ENCODE results near the gene PAM16. TPM values are rescaled to one million over a fixed set of nuclear protein-coding genes. Genes with fewer than 3 reads are reported as not detected.

Gene PAM16
- total and polyA plus RNA-seq, 2 of the 8 experiments (the other 6 are each of a cell fraction or from before 2014, with no cell fraction given) = 78.3 to 198 TPM

DNA sequence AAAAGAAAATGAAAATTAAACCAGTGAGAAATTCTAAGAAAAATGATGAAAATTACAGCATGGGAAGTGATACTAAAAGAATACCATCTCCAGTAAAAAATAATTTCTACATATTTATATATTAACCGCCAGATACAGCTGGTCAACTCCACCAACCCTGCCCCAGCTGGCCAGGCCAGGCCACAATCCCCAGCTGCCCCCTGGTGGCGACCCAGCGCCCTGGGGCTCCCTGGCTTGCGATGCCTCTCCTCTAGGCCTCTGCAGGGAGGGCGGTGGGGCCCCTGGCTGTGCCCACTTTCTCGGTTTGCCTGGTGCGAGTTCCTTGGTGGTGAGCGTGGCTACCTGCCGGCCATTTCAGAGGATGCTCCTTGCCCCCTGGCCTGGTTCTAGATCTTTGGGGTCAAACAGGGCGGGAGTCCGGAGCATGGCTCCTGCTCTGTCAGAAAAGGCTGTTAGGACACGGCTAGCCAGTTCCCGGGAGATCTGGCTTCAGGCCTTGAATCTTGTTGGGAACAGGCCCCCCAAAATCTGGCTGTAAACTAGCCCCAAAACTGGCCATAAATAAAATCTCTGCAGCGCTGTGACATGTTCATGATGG is 20.7 kb downstream of the PAM16 start (continued):
- TF ChIP-seq, protein P1, sequence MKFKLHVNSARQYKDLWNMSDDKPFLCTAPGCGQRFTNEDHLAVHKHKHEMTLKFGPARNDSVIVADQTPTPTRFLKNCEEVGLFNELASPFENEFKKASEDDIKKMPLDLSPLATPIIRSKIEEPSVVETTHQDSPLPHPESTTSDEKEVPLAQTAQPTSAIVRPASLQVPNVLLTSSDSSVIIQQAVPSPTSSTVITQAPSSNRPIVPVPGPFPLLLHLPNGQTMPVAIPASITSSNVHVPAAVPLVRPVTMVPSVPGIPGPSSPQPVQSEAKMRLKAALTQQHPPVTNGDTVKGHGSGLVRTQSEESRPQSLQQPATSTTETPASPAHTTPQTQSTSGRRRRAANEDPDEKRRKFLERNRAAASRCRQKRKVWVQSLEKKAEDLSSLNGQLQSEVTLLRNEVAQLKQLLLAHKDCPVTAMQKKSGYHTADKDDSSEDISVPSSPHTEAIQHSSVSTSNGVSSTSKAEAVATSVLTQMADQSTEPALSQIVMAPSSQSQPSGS (IDR thresholded peaks at IDR 0.05; ENCODE audit: low read length) = no peak
- TF ChIP-seq SIX5 (IDR thresholded peaks at IDR 0.05; ENCODE audit: low read depth, low read length) = no peak
- TF ChIP-seq MAX (IDR thresholded peaks at IDR 0.05) = no peak
- peak; percentile 86 to 94 for TF ChIP-seq RAD21 (IDR thresholded peaks at IDR 0.05 in 1 of 2, conservative IDR thresholded peaks at IDR 0.05 in 1 of 2; ENCODE audit: low read depth in 2 of 2, low read length in 2 of 2)
- no peak for TF ChIP-seq TCF12 (IDR thresholded peaks at IDR 0.05; ENCODE audit: low read depth, low read length)
- no peak for TF ChIP-seq SP4 (IDR thresholded peaks at IDR 0.05; ENCODE audit: low read length)
- no peak for TF ChIP-seq NANOG (IDR thresholded peaks at IDR 0.05; ENCODE audit: insufficient read depth, low read depth, low read length, poor library complexity, severe bottlenecking)
